SJCRH30 (cell line): ENCODE measurements around the gene USP20. TPM values are rescaled to one million over a fixed set of nuclear protein-coding genes. Genes with fewer than 3 reads are reported as not detected.

ENCODE experiments used
- DNase-seq, 2 experiments: peaks; one replicate each; pipeline ENCODE4 v3.0.0-alpha.2; 2015 to 2020
- H3K27ac ChIP-seq: fragments of 250-450 bp; sonication (Bioruptor Pico); 2 replicates; pipeline ENCODE4 v1.5.1; 2020; ENCODE audit warnings: mild to moderate bottlenecking, moderate library complexity
- H3K27me3 ChIP-seq: fragments of 250-450 bp; sonication (Bioruptor Pico); 2 replicates; pipeline ENCODE4 v1.5.1; 2020; ENCODE audit warnings: mild to moderate bottlenecking, moderate library complexity
- H3K36me3 ChIP-seq: fragments of 250-450 bp; sonication (Bioruptor Pico); 2 replicates; pipeline ENCODE4 v1.5.1; 2020; ENCODE audit warnings: mild to moderate bottlenecking, moderate library complexity
- H3K4me1 ChIP-seq: fragments of 250-450 bp; sonication (Bioruptor Pico); 2 replicates; pipeline ENCODE4 v1.5.1; 2020; ENCODE audit warnings: mild to moderate bottlenecking, moderate library complexity
- H3K4me3 ChIP-seq: fragments of 250-450 bp; sonication (Bioruptor Pico); 2 replicates; pipeline ENCODE4 v1.5.1; 2020; ENCODE audit warnings: mild to moderate bottlenecking, moderate library complexity
- H3K9me3 ChIP-seq: fragments of 250-450 bp; sonication (Bioruptor Pico); replicated peaks from 2 replicates; pipeline ENCODE4 v1.5.1; 2020; ENCODE audit warnings: mild to moderate bottlenecking, moderate library complexity
- total RNA-seq: library from RNA; depleted of rRNA; stranded (reverse); fragments of >200 nt; shearing (Covaris generic); gene quantifications from 2 replicates; pipeline ENCODE4 v1.2.3, GENCODE V29; 2014

The USP20 gene
- total RNA-seq, 1 experiment from 2014 or later = 17.0 TPM

- Histone ChIP-seq H3K27me3 (no peaks in the 10 kb centered on the region), H3K4me1 (no peaks in the 10 kb centered on the region), H3K27ac (no peak overlapping the region), H3K4me3 (no peak overlapping the region), H3K9me3 (no peaks in the 10 kb centered on the region), H3K36me3 (peaks cover 28% of the 10 kb centered on the region)
- DNase-seq = no peak
Observed at GRCh38 chr9:129813661-129814060, 21.6 kb upstream of the USP20 start.

GRCh38 chr9:129814432-129815223 lies 20.6 kb upstream of the USP20 start:
- Histone ChIP-seq H3K4me1 (no peaks in the 10 kb centered on the region), H3K36me3 (peaks cover 28% of the 10 kb centered on the region), H3K9me3 (no peaks in the 10 kb centered on the region), H3K27me3 (no peaks in the 10 kb centered on the region), H3K27ac (no peak overlapping the region), H3K4me3 (no peak overlapping the region)
- no peak for DNase-seq

GRCh38 chr9:129815278-129815677 lies 20.0 kb upstream of the USP20 start:
- H3K9me3 ChIP-seq = no peaks in the 10 kb centered on the region
- peaks cover 31% of the 10 kb centered on the region for H3K36me3 ChIP-seq
- no peaks in the 10 kb centered on the region for H3K27me3 ChIP-seq
- no peak overlapping the region for H3K27ac ChIP-seq
- H3K4me3 ChIP-seq = no peak overlapping the region
- H3K4me1 ChIP-seq = no peaks in the 10 kb centered on the region
- no peak for DNase-seq

- H3K9me3 ChIP-seq = no peaks in the 10 kb centered on the region
- H3K27ac ChIP-seq = no peak overlapping the region
- no peak for DNase-seq
- no peak overlapping the region for H3K4me3 ChIP-seq
- H3K36me3 ChIP-seq = peaks cover 40% of the 10 kb centered on the region
- no peaks in the 10 kb centered on the region for H3K27me3 ChIP-seq
- no peaks in the 10 kb centered on the region for H3K4me1 ChIP-seq
Observed at GRCh38 chr9:129816501-129817435, 18.5 kb upstream of the USP20 start.

GRCh38 chr9:129822898-129823541 lies 12.2 kb upstream of the USP20 start:
- Histone ChIP-seq H3K9me3 (no peaks in the 10 kb centered on the region), H3K36me3 (peaks cover 39% of the 10 kb centered on the region), H3K4me1 (no peaks in the 10 kb centered on the region), H3K27ac (no peak overlapping the region), H3K4me3 (peak overlapping the region; percentile 43), H3K27me3 (no peaks in the 10 kb centered on the region)
- DNase-seq = no peak

- peak overlapping the region; percentile 71 for H3K27ac ChIP-seq
- no peak for DNase-seq
Observed at GRCh38 chr9:129823542-129823934, 11.7 kb upstream of the USP20 start.

GRCh38 chr9:129823935-129824601 lies 11.2 kb upstream of the USP20 start, which contains the start of gene TOR1A:
Gene TOR1A, minus strand, starts transcription at chr9:129824136. Its CDS starts 51 bp downstream, at chr9:129824085.
- Histone ChIP-seq H3K9me3 (no peaks in the 10 kb centered on the region), H3K4me3 (peak within 1 kb of the TSS; percentile 96), H3K27ac (peak within 1 kb of the TSS; percentile 71), H3K27me3 (no peaks in the 10 kb centered on the region), H3K36me3 (peaks cover 40% of the 10 kb centered on the region), H3K4me1 (no peaks in the 10 kb centered on the region)
- DNase-seq = peak; percentile 97 to 98

More at GRCh38 chr9:129823542-129823934, 11.7 kb upstream of the USP20 start:
- Histone ChIP-seq H3K4me3 (peak overlapping the region; percentile 96), H3K36me3 (peaks cover 36% of the 10 kb centered on the region), H3K4me1 (no peaks in the 10 kb centered on the region), H3K27me3 (no peaks in the 10 kb centered on the region), H3K9me3 (no peaks in the 10 kb centered on the region)

- Histone ChIP-seq H3K27me3 (no peaks in the 10 kb centered on the region), H3K4me1 (no peaks in the 10 kb centered on the region), H3K27ac (no peak overlapping the region), H3K36me3 (peaks cover 34% of the 10 kb centered on the region), H3K4me3 (no peak overlapping the region), H3K9me3 (no peaks in the 10 kb centered on the region)
- DNase-seq = no peak
Observed at GRCh38 chr9:129826344-129826743, 8.9 kb upstream of the USP20 start.

GRCh38 chr9:129826759-129827158 lies 8.5 kb upstream of the USP20 start:
- Histone ChIP-seq H3K27me3 (no peaks in the 10 kb centered on the region), H3K36me3 (peaks cover 34% of the 10 kb centered on the region), H3K27ac (no peak overlapping the region), H3K9me3 (no peaks in the 10 kb centered on the region), H3K4me3 (no peak overlapping the region), H3K4me1 (no peaks in the 10 kb centered on the region)
- no peak for DNase-seq

GRCh38 chr9:129828051-129828450 lies 7.2 kb upstream of the USP20 start:
- no peak for DNase-seq
- Histone ChIP-seq H3K36me3 (peaks cover 37% of the 10 kb centered on the region), H3K27me3 (no peaks in the 10 kb centered on the region), H3K9me3 (no peaks in the 10 kb centered on the region), H3K4me3 (no peak overlapping the region), H3K4me1 (no peaks in the 10 kb centered on the region), H3K27ac (no peak overlapping the region)

- no peaks in the 10 kb centered on the region for H3K27me3 ChIP-seq
- H3K9me3 ChIP-seq = no peaks in the 10 kb centered on the region
- DNase-seq = no peak
- peaks cover 37% of the 10 kb centered on the region for H3K36me3 ChIP-seq
- no peaks in the 10 kb centered on the region for H3K4me1 ChIP-seq
- no peak overlapping the region for H3K4me3 ChIP-seq
- no peak overlapping the region for H3K27ac ChIP-seq
Observed at GRCh38 chr9:129828969-129829368, 6.3 kb upstream of the USP20 start.

- H3K36me3 ChIP-seq = peaks cover 33% of the 10 kb centered on the region
- no peak overlapping the region for H3K4me3 ChIP-seq
- H3K27ac ChIP-seq = no peak overlapping the region
- DNase-seq = no peak
- no peaks in the 10 kb centered on the region for H3K9me3 ChIP-seq
- H3K4me1 ChIP-seq = peaks cover 6% of the 10 kb centered on the region; the same call in 1 of the 2 replicates
- H3K27me3 ChIP-seq = no peaks in the 10 kb centered on the region
Observed at GRCh38 chr9:129832982-129833381, 2.3 kb upstream of the USP20 start.

GRCh38 chr9:129834489-129835127 lies 650 bp upstream of the USP20 start:
- H3K9me3 ChIP-seq = no peaks in the 10 kb centered on the region
- peaks cover 6% of the 10 kb centered on the region; the same call in 1 of the 2 replicates for H3K4me1 ChIP-seq
- peaks cover 22% of the 10 kb centered on the region for H3K36me3 ChIP-seq
- H3K27me3 ChIP-seq = no peaks in the 10 kb centered on the region
- H3K4me3 ChIP-seq = peak overlapping the region; percentile 88
- no peak for DNase-seq
- H3K27ac ChIP-seq = no peak overlapping the region; the same call in 1 of the 2 replicates

- no peaks in the 10 kb centered on the region for H3K9me3 ChIP-seq
- DNase-seq = peak; percentile 45 to 60
- peaks cover 6% of the 10 kb centered on the region; the same call in 1 of the 2 replicates for H3K4me1 ChIP-seq
- peaks cover 19% of the 10 kb centered on the region for H3K36me3 ChIP-seq
- H3K4me3 ChIP-seq = peak overlapping the region; percentile 88
- no peaks in the 10 kb centered on the region for H3K27me3 ChIP-seq
- H3K27ac ChIP-seq = peak overlapping the region; percentile 30
Observed at GRCh38 chr9:129835860-129836223, 584 bp downstream of the USP20 start.
